Stimulated activated naive CD8-positive, alpha-beta T cell treated with anti-CD3 and anti-CD28 coated beads, Interleukin-15, amount 100 ng/mL, for 72 hours (primary cell): ENCODE measurements around the gene ZNF709.
"Not testable (repeated sequence)": the region's sequence is repeated elsewhere in the genome, so short reads cannot be mapped to it uniquely, and the experiment has no call there.

Experiments
- ATAC-seq: fragments of 150-1000 bp; cut with Tn5 transposase; 2 replicates; pipeline ENCODE4 v1.10.0; 2021; ENCODE audit warnings: mild to moderate bottlenecking, moderate library complexity
- DNase-seq, 2 donors: peaks; one replicate each; pipeline ENCODE4 v3.0.0; 2021 to 2022
- H3K27ac Mint-ChIP-seq, 2 donors: one replicate each; pipeline ENCODE4 v1.8.0; 2022; ENCODE audit warnings: mild to moderate bottlenecking in 2 of 2, mixed read lengths in 2 of 2, moderate library complexity in 2 of 2
- H3K27me3 Mint-ChIP-seq: one replicate; pipeline ENCODE4 v1.8.0; 2022; ENCODE audit warnings: mixed read lengths
- H3K4me1 Mint-ChIP-seq: one replicate; pipeline ENCODE4 v1.8.0; 2022; ENCODE audit warnings: mild to moderate bottlenecking, mixed read lengths
- H3K4me3 Mint-ChIP-seq, 2 donors: one replicate each; pipeline ENCODE4 v1.8.0; 2022; ENCODE audit warnings: mild to moderate bottlenecking in 2 of 2, mixed read lengths in 2 of 2, moderate library complexity in 1 of 2
- H3K9me3 Mint-ChIP-seq, 2 donors: one replicate each; pipeline ENCODE4 v1.8.0; 2022; ENCODE audit warnings: mixed read lengths in 2 of 2

Gene ZNF709

GRCh38 chr19:12481781-12482508 is 2.7 kb downstream of the ZNF709 start:
- peak overlapping the region in 1 of 2 donors; percentile 62 for H3K4me3 Mint-ChIP-seq
- H3K27ac Mint-ChIP-seq, result no peak overlapping the region
- DNase-seq, result no peak
- H3K27me3 Mint-ChIP-seq, result no peaks in the 10 kb centered on the region
- peaks cover 51% of the 10 kb centered on the region for H3K4me1 Mint-ChIP-seq
- no peaks in the 10 kb centered on the region for H3K9me3 Mint-ChIP-seq
- no peak for ATAC-seq

GRCh38 chr19:12478234-12478941 is 6.2 kb downstream of the ZNF709 start:
- Mint-ChIP-seq H3K27ac (peak overlapping the region in 1 of 2 donors; percentile 15), H3K4me1 (peaks cover 34% of the 10 kb centered on the region), H3K9me3 (no peaks in the 10 kb centered on the region), H3K4me3 (no peak overlapping the region), H3K27me3 (no peaks in the 10 kb centered on the region)
- ATAC-seq (no peak), DNase-seq (no peak)

- H3K4me3 Mint-ChIP-seq, ATAC-seq, H3K27ac Mint-ChIP-seq, H3K4me1 Mint-ChIP-seq, H3K27me3 Mint-ChIP-seq, DNase-seq: not testable (repeated sequence)
- peaks cover 27 to 52% of the 10 kb centered on the region in 2 donors for H3K9me3 Mint-ChIP-seq
Observed at GRCh38 chr19:12467651-12468050, 17.0 kb downstream of the ZNF709 start.

GRCh38 chr19:12465211-12465610 is 19.4 kb downstream of the ZNF709 start:
- H3K4me3 Mint-ChIP-seq, result no peak overlapping the region
- DNase-seq, result no peak
- no peaks in the 10 kb centered on the region for H3K27me3 Mint-ChIP-seq
- peaks cover 33 to 48% of the 10 kb centered on the region in 2 donors for H3K9me3 Mint-ChIP-seq
- no peaks in the 10 kb centered on the region for H3K4me1 Mint-ChIP-seq
- H3K27ac Mint-ChIP-seq, result no peak overlapping the region
- ATAC-seq, result no peak

- H3K9me3 Mint-ChIP-seq, result peaks cover 33 to 44% of the 10 kb centered on the region in 2 donors
- no peaks in the 10 kb centered on the region for H3K4me1 Mint-ChIP-seq
- DNase-seq (no peak), ATAC-seq (no peak)
- H3K27ac Mint-ChIP-seq, result no peak overlapping the region
- H3K27me3 Mint-ChIP-seq, result no peaks in the 10 kb centered on the region
- no peak overlapping the region for H3K4me3 Mint-ChIP-seq
Observed at GRCh38 chr19:12464769-12465168, 19.8 kb downstream of the ZNF709 start.

GRCh38 chr19:12464139-12464538 is 20.5 kb downstream of the ZNF709 start:
- not testable (repeated sequence) for ATAC-seq, DNase-seq, H3K27me3 Mint-ChIP-seq, H3K4me1 Mint-ChIP-seq, H3K4me3 Mint-ChIP-seq, H3K27ac Mint-ChIP-seq
- H3K9me3 Mint-ChIP-seq, result peaks cover 33 to 48% of the 10 kb centered on the region in 2 donors

GRCh38 chr19:12453495-12453894 is 31.1 kb downstream of the ZNF709 start:
- no peaks in the 10 kb centered on the region for H3K4me1 Mint-ChIP-seq
- H3K4me3 Mint-ChIP-seq, result no peak overlapping the region
- no peaks in the 10 kb centered on the region for H3K27me3 Mint-ChIP-seq
- no peak overlapping the region for H3K27ac Mint-ChIP-seq
- no peak for ATAC-seq
- no peak for DNase-seq
- peaks cover 35 to 53% of the 10 kb centered on the region in 2 donors for H3K9me3 Mint-ChIP-seq

- Mint-ChIP-seq H3K4me3 (no peak overlapping the region), H3K27ac (no peak overlapping the region), H3K27me3 (no peaks in the 10 kb centered on the region), H3K4me1 (no peaks in the 10 kb centered on the region), H3K9me3 (peaks cover 39 to 60% of the 10 kb centered on the region in 2 donors)
- ATAC-seq (no peak), DNase-seq (no peak)
Observed at GRCh38 chr19:12450844-12451243, 33.8 kb downstream of the ZNF709 start.

- ATAC-seq, result no peak
- H3K4me3 Mint-ChIP-seq, result no peak overlapping the region
- peak overlapping the region in 1 of 2 donors; percentile 37 for H3K27ac Mint-ChIP-seq
- H3K27me3 Mint-ChIP-seq, result no peaks in the 10 kb centered on the region
- no peak for DNase-seq
- H3K9me3 Mint-ChIP-seq, result peaks cover 37 to 74% of the 10 kb centered on the region in 2 donors
- no peaks in the 10 kb centered on the region for H3K4me1 Mint-ChIP-seq
Observed at GRCh38 chr19:12448808-12449207, 35.8 kb downstream of the ZNF709 start.

GRCh38 chr19:12440541-12441316 is 43.9 kb downstream of the ZNF709 start, which contains the start of gene ZNF443:
TSS of gene ZNF443 (minus strand) at chr19:12441021. CDS start at chr19:12440914, 107 bp downstream.
- Mint-ChIP-seq H3K4me1 (peaks cover 13% of the 10 kb centered on the region), H3K27ac (peak within 1 kb of the TSS; percentile 91 to 98), H3K4me3 (peak within 1 kb of the TSS; percentile 100)

GRCh38 chr19:12439686-12440540 is 44.7 kb downstream of the ZNF709 start:
- H3K27me3 Mint-ChIP-seq, result not testable (repeated sequence)
- H3K27ac Mint-ChIP-seq, result peak overlapping the region in 1 of 2 donors; percentile 49
- H3K9me3 Mint-ChIP-seq, result peaks cover 20 to 25% of the 10 kb centered on the region in 2 donors
- H3K4me3 Mint-ChIP-seq, result peak overlapping the region; percentile 100
- H3K4me1 Mint-ChIP-seq, result peaks cover 13% of the 10 kb centered on the region
- DNase-seq, result peak; percentile 43 to 65
- peak; percentile 47 for ATAC-seq

More at GRCh38 chr19:12440541-12441316, 43.9 kb downstream of the ZNF709 start, which contains the start of gene ZNF443:
- DNase-seq (peak; percentile 98 to 99), ATAC-seq (peak; percentile 99)
- H3K9me3 Mint-ChIP-seq, result peaks cover 16 to 21% of the 10 kb centered on the region in 2 donors
- H3K27me3 Mint-ChIP-seq, result no peaks in the 10 kb centered on the region

GRCh38 chr19:12430726-12431299 is 53.8 kb downstream of the ZNF709 start:
- H3K4me3 Mint-ChIP-seq, DNase-seq, H3K27ac Mint-ChIP-seq, ATAC-seq, H3K4me1 Mint-ChIP-seq, H3K27me3 Mint-ChIP-seq: not testable (repeated sequence)
- peaks cover 31 to 50% of the 10 kb centered on the region in 2 donors for H3K9me3 Mint-ChIP-seq

- ATAC-seq, result no peak
- H3K27ac Mint-ChIP-seq, result no peak overlapping the region
- H3K4me1 Mint-ChIP-seq, result no peaks in the 10 kb centered on the region
- H3K9me3 Mint-ChIP-seq, result peaks cover 30 to 51% of the 10 kb centered on the region in 2 donors
- no peaks in the 10 kb centered on the region for H3K27me3 Mint-ChIP-seq
- DNase-seq, result no peak
- H3K4me3 Mint-ChIP-seq, result no peak overlapping the region
Observed at GRCh38 chr19:12425888-12426274, 58.7 kb downstream of the ZNF709 start.

GRCh38 chr19:12425236-12425887 is 59.3 kb downstream of the ZNF709 start:
- no peak overlapping the region for H3K27ac Mint-ChIP-seq
- no peak for DNase-seq
- no peaks in the 10 kb centered on the region for H3K27me3 Mint-ChIP-seq
- peaks cover 25 to 46% of the 10 kb centered on the region in 2 donors for H3K9me3 Mint-ChIP-seq
- no peaks in the 10 kb centered on the region for H3K4me1 Mint-ChIP-seq
- H3K4me3 Mint-ChIP-seq, result no peak overlapping the region
- no peak for ATAC-seq
